Measurements from ENCODE around the gene CFAP43. TPM values are rescaled to one million over a fixed set of nuclear protein-coding genes. Genes with fewer than 3 reads are reported as not detected.

Gene CFAP43
- total RNA-seq, 1 experiment from 2014 or later, result 6.0 TPM

- no TSS peak for BruUV-seq (replicated peaks)
- no peak overlapping the region for H2AFZ ChIP-seq
- no peaks in the 10 kb centered on the region for H3K9me3 ChIP-seq (ENCODE audit: insufficient read depth, low read depth)
- H3K9me2 ChIP-seq (ENCODE audit: insufficient read depth), result no peaks in the 10 kb centered on the region
- no peaks in the 10 kb centered on the region for H3K27me3 ChIP-seq (ENCODE audit: insufficient read depth, low read depth)
- intact Hi-C loops (cut with micrococcal nuclease; ENCODE audit: unreplicated experiment), result loop anchor here (1.0 to 10.0 kb wide), 2 partner anchors 164 to 495 kb away; no protein-coding TSS in a partner anchor
- H3K79me2 ChIP-seq (ENCODE audit: low read depth), result no peaks in the 10 kb centered on the region
- no peaks in the 10 kb centered on the region for H4K20me1 ChIP-seq (ENCODE audit: insufficient read depth)
- H3K4me2 ChIP-seq, result no peak overlapping the region
- H3K27ac ChIP-seq, result no peak overlapping the region
- CTCF ChIA-PET, result interaction anchor here (1.0 kb wide), 1 partner anchor 322 kb away, joined by 4 read pairs; no protein-coding TSS in a partner anchor
- POLR2A ChIA-PET (ENCODE audit: unreplicated experiment), result no interaction called here
- DNase-seq, result peak in 1 of 2 experiments; percentile 19
- H3K36me3 ChIP-seq (ENCODE audit: low read depth), result no peaks in the 10 kb centered on the region
- H3K4me3 ChIP-seq, result no peak overlapping the region
- no peaks in the 10 kb centered on the region for H3F3A ChIP-seq (ENCODE audit: insufficient read depth, low read depth)
- no peak for TF ChIP-seq EZH2 (IDR thresholded peaks at IDR 0.05; ENCODE audit: low read depth)
- TF ChIP-seq, protein P1, sequence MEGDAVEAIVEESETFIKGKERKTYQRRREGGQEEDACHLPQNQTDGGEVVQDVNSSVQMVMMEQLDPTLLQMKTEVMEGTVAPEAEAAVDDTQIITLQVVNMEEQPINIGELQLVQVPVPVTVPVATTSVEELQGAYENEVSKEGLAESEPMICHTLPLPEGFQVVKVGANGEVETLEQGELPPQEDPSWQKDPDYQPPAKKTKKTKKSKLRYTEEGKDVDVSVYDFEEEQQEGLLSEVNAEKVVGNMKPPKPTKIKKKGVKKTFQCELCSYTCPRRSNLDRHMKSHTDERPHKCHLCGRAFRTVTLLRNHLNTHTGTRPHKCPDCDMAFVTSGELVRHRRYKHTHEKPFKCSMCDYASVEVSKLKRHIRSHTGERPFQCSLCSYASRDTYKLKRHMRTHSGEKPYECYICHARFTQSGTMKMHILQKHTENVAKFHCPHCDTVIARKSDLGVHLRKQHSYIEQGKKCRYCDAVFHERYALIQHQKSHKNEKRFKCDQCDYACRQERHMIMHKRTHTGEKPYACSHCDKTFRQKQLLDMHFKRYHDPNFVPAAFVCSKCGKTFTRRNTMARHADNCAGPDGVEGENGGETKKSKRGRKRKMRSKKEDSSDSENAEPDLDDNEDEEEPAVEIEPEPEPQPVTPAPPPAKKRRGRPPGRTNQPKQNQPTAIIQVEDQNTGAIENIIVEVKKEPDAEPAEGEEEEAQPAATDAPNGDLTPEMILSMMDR (conservative IDR thresholded peaks at IDR 0.05), result peak; percentile 69
- H3K4me1 ChIP-seq (replicated peaks; ENCODE audit: insufficient read depth), result no peaks in the 10 kb centered on the region
These were observed 22.5 kb downstream of the CFAP43 start for GRCh38 chr10:104209575-104210198.

DNA sequence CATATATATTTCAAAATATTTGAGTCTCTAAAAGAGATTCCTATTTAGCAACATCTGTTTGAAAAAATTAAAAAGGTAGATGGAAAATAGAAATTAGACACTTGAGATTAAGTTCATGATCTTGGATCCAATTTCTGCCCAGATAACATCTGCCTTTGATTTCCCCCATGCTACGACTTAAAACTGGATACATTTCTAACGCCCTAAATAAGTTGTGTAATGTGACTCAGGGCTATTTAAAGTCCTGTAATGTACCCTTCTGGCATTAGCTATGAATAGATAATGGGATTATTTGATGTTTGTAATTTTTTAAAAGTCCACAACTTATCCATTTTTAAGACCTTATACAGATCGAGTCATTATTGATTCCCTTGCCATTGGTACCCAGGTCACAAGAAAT, 23.4 kb downstream of the CFAP43 start:
- TF ChIP-seq EZH2 (IDR thresholded peaks at IDR 0.05; ENCODE audit: low read depth), result no peak
- TF ChIP-seq, protein P1 (conservative IDR thresholded peaks at IDR 0.05), result no peak
- Histone ChIP-seq H3K4me3 (no peak overlapping the region), H3K4me1 (replicated peaks; ENCODE audit: insufficient read depth) (no peaks in the 10 kb centered on the region), H3K27me3 (ENCODE audit: insufficient read depth, low read depth) (no peaks in the 10 kb centered on the region), H3F3A (ENCODE audit: insufficient read depth, low read depth) (no peaks in the 10 kb centered on the region), H3K36me3 (ENCODE audit: low read depth) (no peaks in the 10 kb centered on the region), H3K4me2 (no peak overlapping the region), H3K79me2 (ENCODE audit: low read depth) (no peaks in the 10 kb centered on the region), H3K27ac (no peak overlapping the region), H4K20me1 (ENCODE audit: insufficient read depth) (no peaks in the 10 kb centered on the region), H2AFZ (no peak overlapping the region), H3K9me3 (ENCODE audit: insufficient read depth, low read depth) (no peaks in the 10 kb centered on the region), H3K9me2 (ENCODE audit: insufficient read depth) (no peaks in the 10 kb centered on the region)
- ChIA-PET CTCF (no interaction called here), POLR2A (ENCODE audit: unreplicated experiment) (no interaction called here)
- no TSS peak for BruUV-seq (replicated peaks)
- no peak for DNase-seq
- intact Hi-C loops (cut with micrococcal nuclease; ENCODE audit: unreplicated experiment), result loop anchor here (1.0 to 10.0 kb wide), 2 partner anchors 163 to 494 kb away; no protein-coding TSS in a partner anchor

DNA sequence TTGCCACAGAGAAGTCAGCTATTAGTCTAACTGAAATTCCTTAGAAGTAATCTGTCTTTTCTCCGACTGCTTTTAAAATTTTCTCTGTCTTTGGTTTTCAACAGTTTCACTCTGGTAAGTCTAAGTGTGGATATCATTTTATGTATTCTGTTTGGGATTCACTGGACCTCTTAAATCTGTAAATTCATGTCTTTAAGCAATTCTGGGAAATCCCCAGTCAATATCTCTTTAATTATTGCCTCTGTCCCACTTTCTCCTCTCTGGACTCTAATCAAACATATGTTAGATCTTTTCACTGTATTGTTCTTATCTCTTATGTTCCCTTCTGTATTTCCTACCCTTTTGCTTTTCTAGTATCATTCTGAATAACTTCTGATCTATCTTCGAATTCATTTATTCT, 29.9 kb downstream of the CFAP43 start:
- H3K4me1 ChIP-seq (replicated peaks; ENCODE audit: insufficient read depth), result peaks cover 10% of the 10 kb centered on the region
- DNase-seq, result no peak
- POLR2A ChIA-PET (ENCODE audit: unreplicated experiment), result no interaction called here
- H3K79me2 ChIP-seq (ENCODE audit: low read depth), result no peaks in the 10 kb centered on the region
- no peaks in the 10 kb centered on the region for H3K36me3 ChIP-seq (ENCODE audit: low read depth)
- no peak overlapping the region for H3K4me3 ChIP-seq
- CTCF ChIA-PET, result no interaction called here
- H3K27ac ChIP-seq, result no peak overlapping the region
- no peaks in the 10 kb centered on the region for H3K27me3 ChIP-seq (ENCODE audit: insufficient read depth, low read depth)
- no peak for TF ChIP-seq EZH2 (IDR thresholded peaks at IDR 0.05; ENCODE audit: low read depth)
- TF ChIP-seq, protein P1 (conservative IDR thresholded peaks at IDR 0.05), result no peak
- H3K4me2 ChIP-seq, result no peak overlapping the region
- no peak overlapping the region for H2AFZ ChIP-seq
- no peaks in the 10 kb centered on the region for H4K20me1 ChIP-seq (ENCODE audit: insufficient read depth)
- no peaks in the 10 kb centered on the region for H3K9me2 ChIP-seq (ENCODE audit: insufficient read depth)
- H3F3A ChIP-seq (ENCODE audit: insufficient read depth, low read depth), result peaks cover 8% of the 10 kb centered on the region
- intact Hi-C loops (cut with micrococcal nuclease; ENCODE audit: unreplicated experiment), result loop anchor here (10.0 kb wide), 1 partner anchor 487 kb away; no protein-coding TSS in a partner anchor
- no peaks in the 10 kb centered on the region for H3K9me3 ChIP-seq (ENCODE audit: insufficient read depth, low read depth)
- no TSS peak for BruUV-seq (replicated peaks)
